GM23338 (cell line): ENCODE results near the gene CARD10. TPM values are rescaled to one million over a fixed set of nuclear protein-coding genes. Genes with fewer than 3 reads are reported as not detected.

Source experiments
- ATAC-seq: fragments of 200-7000 bp; cut with Tn5 transposase; 3 replicates; pipeline ENCODE4 v1.9.1; 2020
- DNase-seq: peaks from one replicate; pipeline ENCODE4 v3.0.0-alpha.2; 2015; ENCODE audit warnings: low spot score
- H2AFZ ChIP-seq: fragments of 200-600 bp; sonication (generic); 2 replicates; pipeline ENCODE4 v1.8.0; 2016; ENCODE audit warnings: antibody characterized with exemption, mild to moderate bottlenecking, moderate library complexity
- H3F3A ChIP-seq: fragments of 200-600 bp; sonication (generic); replicated peaks from 2 replicates; pipeline ENCODE4 v1.8.0; 2017; ENCODE audit warnings: antibody characterized with exemption, mixed run types, low read depth
- H3K27ac ChIP-seq: fragments of 200-600 bp; sonication (generic); 2 replicates; pipeline ENCODE4 v1.6.1; 2016; ENCODE audit warnings: low read depth
- H3K27me3 ChIP-seq: fragments of 200-600 bp; sonication (generic); 2 replicates; pipeline ENCODE4 v1.8.0; 2016; ENCODE audit warnings: mild to moderate bottlenecking, mixed run types, moderate library complexity; ENCODE audit not compliant: insufficient read depth
- H3K36me3 ChIP-seq: fragments of 200-600 bp; sonication (generic); 2 replicates; pipeline ENCODE4 v1.8.0; 2016; ENCODE audit warnings: mild to moderate bottlenecking; ENCODE audit not compliant: insufficient read depth
- H3K4me1 ChIP-seq: fragments of 200-600 bp; sonication (generic); 2 replicates; pipeline ENCODE4 v1.8.0; 2016; ENCODE audit warnings: mild to moderate bottlenecking, moderate library complexity; ENCODE audit not compliant: insufficient read depth
- H3K4me2 ChIP-seq: fragments of 200-600 bp; sonication (generic); 2 replicates; pipeline ENCODE4 v1.7.1; 2017; ENCODE audit warnings: mixed run types
- H3K4me3 ChIP-seq: fragments of 200-600 bp; sonication (generic); 2 replicates; pipeline ENCODE4 v1.6.1; 2016; ENCODE audit warnings: mixed run types
- H3K79me2 ChIP-seq: fragments of 200-600 bp; sonication (generic); replicated peaks from 2 replicates; pipeline ENCODE4 v1.8.0; 2017; ENCODE audit warnings: mild to moderate bottlenecking; ENCODE audit not compliant: insufficient read depth
- H3K9me2 ChIP-seq: fragments of 200-600 bp; sonication (generic); 2 replicates; pipeline ENCODE4 v1.8.0; 2017; ENCODE audit not compliant: insufficient read depth
- H4K20me1 ChIP-seq: fragments of 200-600 bp; sonication (generic); replicated peaks from 2 replicates; pipeline ENCODE4 v1.8.0; 2017; ENCODE audit warnings: mild to moderate bottlenecking; ENCODE audit not compliant: insufficient read depth
- H3K27ac Mint-ChIP-seq: 2 replicates; pipeline ENCODE4 v1.8.0; 2020; ENCODE audit warnings: inconsistent platforms, mild to moderate bottlenecking, moderate library complexity, mixed read lengths
- H3K27me3 Mint-ChIP-seq: 3 replicates; pipeline ENCODE4 v1.8.0; 2022; ENCODE audit warnings: low read depth, mild to moderate bottlenecking, moderate library complexity, mixed read lengths, inconsistent platforms; ENCODE audit not compliant: insufficient read depth, poor library complexity
- H3K36me3 Mint-ChIP-seq: 3 replicates; pipeline ENCODE4 v1.8.0; 2021; ENCODE audit warnings: low read depth, mild to moderate bottlenecking, inconsistent platforms, moderate library complexity, mixed read lengths
- H3K4me1 Mint-ChIP-seq: 3 replicates; pipeline ENCODE4 v1.8.0; 2020; ENCODE audit warnings: mild to moderate bottlenecking, inconsistent platforms, mixed read lengths
- H3K4me3 Mint-ChIP-seq: 3 replicates; pipeline ENCODE4 v1.8.0; 2021; ENCODE audit warnings: moderate library complexity, mild to moderate bottlenecking, inconsistent platforms, mixed read lengths
- H3K9me3 Mint-ChIP-seq: 3 replicates; pipeline ENCODE4 v1.8.0; 2020; ENCODE audit warnings: moderate library complexity, mild to moderate bottlenecking, inconsistent platforms, mixed read lengths
- CREB1 ChIP-seq: fragments of 250-450 bp; sonication (Bioruptor Pico); IDR thresholded peaks from 2 replicates; pipeline ENCODE4 v1.5.0; 2020; ENCODE audit warnings: low read depth, mild to moderate bottlenecking, moderate library complexity
- EZH2 ChIP-seq: fragments of 200-600 bp; sonication (generic); IDR thresholded peaks from one replicate; pipeline ENCODE4 v1.8.0; 2017; ENCODE audit warnings: antibody characterized with exemption, mild to moderate bottlenecking, low read depth; ENCODE audit not compliant: unreplicated experiment
- JUNB ChIP-seq: IDR thresholded peaks from one replicate; pipeline ENCODE4 v1.6.1; 2016; ENCODE audit warnings: antibody characterized with exemption; ENCODE audit not compliant: unreplicated experiment
- REST ChIP-seq: IDR thresholded peaks from one replicate; pipeline ENCODE4 v1.6.1; 2018; ENCODE audit warnings: antibody characterized with exemption; ENCODE audit not compliant: unreplicated experiment
- STAT1 ChIP-seq: IDR thresholded peaks from one replicate; pipeline ENCODE4 v1.6.1; 2016; ENCODE audit warnings: antibody characterized with exemption; ENCODE audit not compliant: unreplicated experiment
- ZNF114 ChIP-seq: fragments of 250-450 bp; sonication (Bioruptor Pico); IDR thresholded peaks from 2 replicates; pipeline ENCODE4 v1.5.0; 2020; ENCODE audit warnings: mild to moderate bottlenecking, moderate library complexity
- polyA plus RNA-seq: library from polyadenylated mRNA; unstranded; fragments of >200 nt; fragmentation: Nextera tagmentation; extraction: Ambion mirVana; gene quantifications from 2 replicates; pipeline ENCODE4 v1.2.1, GENCODE V29; 2016
- total RNA-seq: library from RNA; depleted of rRNA; stranded (reverse); fragments of >200 nt; shearing (Covaris generic); gene quantifications from 2 replicates; pipeline ENCODE4 v1.2.3, GENCODE V29; 2014
- TF ChIP-seq, protein P1 (sequence below), 2 experiments: fragments of 200-600 bp in 1 of 2; sonication (generic) in 1 of 2; conservative IDR thresholded peaks; 2 replicates each; pipeline versions ENCODE4 v1.5.1 to v1.6.1; 2016 to 2017; ENCODE audit warnings: antibody characterized with exemption in 2 of 2, low read depth in 2 of 2, mild to moderate bottlenecking in 2 of 2, moderate library complexity in 1 of 2
- TF ChIP-seq, protein P2 (sequence below): fragments of 250-450 bp; sonication (Bioruptor Pico); IDR thresholded peaks from 2 replicates; pipeline ENCODE4 v1.5.0; 2020; ENCODE audit warnings: mild to moderate bottlenecking, moderate library complexity
- TF ChIP-seq, protein P3 (sequence below): IDR thresholded peaks from 2 replicates; pipeline ENCODE4 v1.6.1; 2016; ENCODE audit warnings: antibody characterized with exemption

CARD10 gene
- total and polyA plus RNA-seq, 2 experiments from 2014 or later, result 5.4 to 17.2 TPM

- no peak overlapping the region for H3K27ac Mint-ChIP-seq
- peaks cover 50% of the 10 kb centered on the region for H3K27me3 Mint-ChIP-seq
- H4K20me1 ChIP-seq, result no peaks in the 10 kb centered on the region
- DNase-seq (no peak), ATAC-seq (no peak)
- H3K36me3 Mint-ChIP-seq, result peaks cover 5% of the 10 kb centered on the region; the same call in 1 of the 3 replicates
- no peak overlapping the region; the same call in 2 of the 3 replicates for H3K4me3 Mint-ChIP-seq
- peaks cover 44% of the 10 kb centered on the region for H3K4me1 Mint-ChIP-seq
- peaks cover 48% of the 10 kb centered on the region for H3K27me3 ChIP-seq
- H3K79me2 ChIP-seq, result peaks cover 12% of the 10 kb centered on the region
- peaks cover 34% of the 10 kb centered on the region for H3K4me1 ChIP-seq
- H2AFZ ChIP-seq, result no peak overlapping the region
- no peaks in the 10 kb centered on the region for H3K9me2 ChIP-seq
- no peak overlapping the region for H3K4me3 ChIP-seq
- no peaks in the 10 kb centered on the region; the same call in 1 of the 3 replicates for H3K9me3 Mint-ChIP-seq
- H3K27ac ChIP-seq, result no peak overlapping the region
- H3K36me3 ChIP-seq, result no peaks in the 10 kb centered on the region
- H3K4me2 ChIP-seq, result no peak overlapping the region
- no peak for TF ChIP-seq CREB1 (CRISPR knock-in tag)
- TF ChIP-seq, protein P1, sequence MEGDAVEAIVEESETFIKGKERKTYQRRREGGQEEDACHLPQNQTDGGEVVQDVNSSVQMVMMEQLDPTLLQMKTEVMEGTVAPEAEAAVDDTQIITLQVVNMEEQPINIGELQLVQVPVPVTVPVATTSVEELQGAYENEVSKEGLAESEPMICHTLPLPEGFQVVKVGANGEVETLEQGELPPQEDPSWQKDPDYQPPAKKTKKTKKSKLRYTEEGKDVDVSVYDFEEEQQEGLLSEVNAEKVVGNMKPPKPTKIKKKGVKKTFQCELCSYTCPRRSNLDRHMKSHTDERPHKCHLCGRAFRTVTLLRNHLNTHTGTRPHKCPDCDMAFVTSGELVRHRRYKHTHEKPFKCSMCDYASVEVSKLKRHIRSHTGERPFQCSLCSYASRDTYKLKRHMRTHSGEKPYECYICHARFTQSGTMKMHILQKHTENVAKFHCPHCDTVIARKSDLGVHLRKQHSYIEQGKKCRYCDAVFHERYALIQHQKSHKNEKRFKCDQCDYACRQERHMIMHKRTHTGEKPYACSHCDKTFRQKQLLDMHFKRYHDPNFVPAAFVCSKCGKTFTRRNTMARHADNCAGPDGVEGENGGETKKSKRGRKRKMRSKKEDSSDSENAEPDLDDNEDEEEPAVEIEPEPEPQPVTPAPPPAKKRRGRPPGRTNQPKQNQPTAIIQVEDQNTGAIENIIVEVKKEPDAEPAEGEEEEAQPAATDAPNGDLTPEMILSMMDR (conservative IDR thresholded peaks at IDR 0.05; ENCODE audit: low read depth in 2 of 2), result no peak
- TF ChIP-seq, protein P2, sequence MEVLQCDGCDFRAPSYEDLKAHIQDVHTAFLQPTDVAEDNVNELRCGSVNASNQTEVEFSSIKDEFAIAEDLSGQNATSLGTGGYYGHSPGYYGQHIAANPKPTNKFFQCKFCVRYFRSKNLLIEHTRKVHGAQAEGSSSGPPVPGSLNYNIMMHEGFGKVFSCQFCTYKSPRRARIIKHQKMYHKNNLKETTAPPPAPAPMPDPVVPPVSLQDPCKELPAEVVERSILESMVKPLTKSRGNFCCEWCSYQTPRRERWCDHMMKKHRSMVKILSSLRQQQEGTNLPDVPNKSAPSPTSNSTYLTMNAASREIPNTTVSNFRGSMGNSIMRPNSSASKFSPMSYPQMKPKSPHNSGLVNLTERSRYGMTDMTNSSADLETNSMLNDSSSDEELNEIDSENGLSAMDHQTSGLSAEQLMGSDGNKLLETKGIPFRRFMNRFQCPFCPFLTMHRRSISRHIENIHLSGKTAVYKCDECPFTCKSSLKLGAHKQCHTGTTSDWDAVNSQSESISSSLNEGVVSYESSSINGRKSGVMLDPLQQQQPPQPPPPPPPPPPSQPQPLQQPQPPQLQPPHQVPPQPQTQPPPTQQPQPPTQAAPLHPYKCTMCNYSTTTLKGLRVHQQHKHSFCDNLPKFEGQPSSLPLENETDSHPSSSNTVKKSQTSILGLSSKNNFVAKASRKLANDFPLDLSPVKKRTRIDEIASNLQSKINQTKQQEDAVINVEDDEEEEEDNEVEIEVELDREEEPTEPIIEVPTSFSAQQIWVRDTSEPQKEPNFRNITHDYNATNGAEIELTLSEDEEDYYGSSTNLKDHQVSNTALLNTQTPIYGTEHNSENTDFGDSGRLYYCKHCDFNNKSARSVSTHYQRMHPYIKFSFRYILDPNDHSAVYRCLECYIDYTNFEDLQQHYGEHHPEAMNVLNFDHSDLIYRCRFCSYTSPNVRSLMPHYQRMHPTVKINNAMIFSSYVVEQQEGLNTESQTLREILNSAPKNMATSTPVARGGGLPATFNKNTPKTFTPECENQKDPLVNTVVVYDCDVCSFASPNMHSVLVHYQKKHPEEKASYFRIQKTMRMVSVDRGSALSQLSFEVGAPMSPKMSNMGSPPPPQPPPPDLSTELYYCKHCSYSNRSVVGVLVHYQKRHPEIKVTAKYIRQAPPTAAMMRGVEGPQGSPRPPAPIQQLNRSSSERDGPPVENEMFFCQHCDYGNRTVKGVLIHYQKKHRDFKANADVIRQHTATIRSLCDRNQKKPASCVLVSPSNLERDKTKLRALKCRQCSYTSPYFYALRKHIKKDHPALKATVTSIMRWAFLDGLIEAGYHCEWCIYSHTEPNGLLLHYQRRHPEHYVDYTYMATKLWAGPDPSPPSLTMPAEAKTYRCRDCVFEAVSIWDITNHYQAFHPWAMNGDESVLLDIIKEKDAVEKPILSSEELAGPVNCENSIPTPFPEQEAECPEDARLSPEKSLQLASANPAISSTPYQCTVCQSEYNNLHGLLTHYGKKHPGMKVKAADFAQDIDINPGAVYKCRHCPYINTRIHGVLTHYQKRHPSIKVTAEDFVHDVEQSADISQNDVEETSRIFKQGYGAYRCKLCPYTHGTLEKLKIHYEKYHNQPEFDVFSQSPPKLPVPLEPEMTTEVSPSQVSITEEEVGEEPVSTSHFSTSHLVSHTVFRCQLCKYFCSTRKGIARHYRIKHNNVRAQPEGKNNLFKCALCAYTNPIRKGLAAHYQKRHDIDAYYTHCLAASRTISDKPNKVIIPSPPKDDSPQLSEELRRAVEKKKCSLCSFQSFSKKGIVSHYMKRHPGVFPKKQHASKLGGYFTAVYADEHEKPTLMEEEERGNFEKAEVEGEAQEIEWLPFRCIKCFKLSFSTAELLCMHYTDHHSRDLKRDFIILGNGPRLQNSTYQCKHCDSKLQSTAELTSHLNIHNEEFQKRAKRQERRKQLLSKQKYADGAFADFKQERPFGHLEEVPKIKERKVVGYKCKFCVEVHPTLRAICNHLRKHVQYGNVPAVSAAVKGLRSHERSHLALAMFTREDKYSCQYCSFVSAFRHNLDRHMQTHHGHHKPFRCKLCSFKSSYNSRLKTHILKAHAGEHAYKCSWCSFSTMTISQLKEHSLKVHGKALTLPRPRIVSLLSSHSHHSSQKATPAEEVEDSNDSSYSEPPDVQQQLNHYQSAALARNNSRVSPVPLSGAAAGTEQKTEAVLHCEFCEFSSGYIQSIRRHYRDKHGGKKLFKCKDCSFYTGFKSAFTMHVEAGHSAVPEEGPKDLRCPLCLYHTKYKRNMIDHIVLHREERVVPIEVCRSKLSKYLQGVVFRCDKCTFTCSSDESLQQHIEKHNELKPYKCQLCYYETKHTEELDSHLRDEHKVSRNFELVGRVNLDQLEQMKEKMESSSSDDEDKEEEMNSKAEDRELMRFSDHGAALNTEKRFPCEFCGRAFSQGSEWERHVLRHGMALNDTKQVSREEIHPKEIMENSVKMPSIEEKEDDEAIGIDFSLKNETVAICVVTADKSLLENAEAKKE (CRISPR knock-in tag), result no peak
- TF ChIP-seq STAT1, result no peak
- TF ChIP-seq REST, result no peak
- no peak for TF ChIP-seq EZH2
- TF ChIP-seq, protein P3, sequence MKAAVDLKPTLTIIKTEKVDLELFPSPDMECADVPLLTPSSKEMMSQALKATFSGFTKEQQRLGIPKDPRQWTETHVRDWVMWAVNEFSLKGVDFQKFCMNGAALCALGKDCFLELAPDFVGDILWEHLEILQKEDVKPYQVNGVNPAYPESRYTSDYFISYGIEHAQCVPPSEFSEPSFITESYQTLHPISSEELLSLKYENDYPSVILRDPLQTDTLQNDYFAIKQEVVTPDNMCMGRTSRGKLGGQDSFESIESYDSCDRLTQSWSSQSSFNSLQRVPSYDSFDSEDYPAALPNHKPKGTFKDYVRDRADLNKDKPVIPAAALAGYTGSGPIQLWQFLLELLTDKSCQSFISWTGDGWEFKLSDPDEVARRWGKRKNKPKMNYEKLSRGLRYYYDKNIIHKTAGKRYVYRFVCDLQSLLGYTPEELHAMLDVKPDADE, result no peak
- TF ChIP-seq ZNF114, result no peak
- no peak for TF ChIP-seq JUNB
- peaks cover 12% of the 10 kb centered on the region for H3F3A ChIP-seq
Observed at GRCh38 chr22:37558815-37559214, 39.6 kb upstream of the CARD10 start.
